Upper lobe of right lung (tissue), 1 donor: Measurements from ENCODE around the gene RBP5. TPM values are rescaled to one million over a fixed set of nuclear protein-coding genes. Genes with fewer than 3 reads are reported as not detected.

Experiments
- ATAC-seq: fragments of 200-7000 bp; cut with Tn5 transposase; one replicate; pipeline ENCODE4 v1.9.1; 2020; ENCODE audit warnings: mild to moderate bottlenecking, moderate library complexity
- DNase-seq: peaks from one replicate; pipeline ENCODE4 v3.0.0-alpha.2; 2020
- H3K27ac ChIP-seq: fragments of 200-600 bp; one replicate; pipeline ENCODE4 v1.8.0; 2022
- H3K27me3 ChIP-seq: fragments of 200-600 bp; one replicate; pipeline ENCODE4 v1.8.0; 2022; ENCODE audit warnings: mild to moderate bottlenecking
- H3K36me3 ChIP-seq: fragments of 200-600 bp; one replicate; pipeline ENCODE4 v1.8.0; 2022
- H3K4me1 ChIP-seq: fragments of 200-600 bp; one replicate; pipeline ENCODE4 v1.8.0; 2022
- H3K4me3 ChIP-seq: fragments of 200-600 bp; one replicate; pipeline ENCODE4 v1.8.0; 2022; ENCODE audit warnings: mild to moderate bottlenecking
- H3K9me3 ChIP-seq: fragments of 200-600 bp; one replicate; pipeline ENCODE4 v1.8.0; 2022
- intact Hi-C: fragments of 100-400 bp; cut with DNase I; formaldehyde crosslinking; loops from one replicate; pipeline ENCODE4 v1.11.0; 2022
- total RNA-seq: library from RNA; stranded (reverse); fragmentation: NEBNext Ultra II Directional; extraction: Animal tissue kit (Norgen Biotek cat#: 25700); gene quantifications from one replicate; pipeline ENCODE4 v1.2.1, GENCODE V29; 2021
- TF ChIP-seq, protein P1 (sequence below): fragments of 200-600 bp; IDR thresholded peaks from one replicate; pipeline ENCODE4 v1.8.0; 2022; ENCODE audit warnings: antibody characterized with exemption
- donor health status: DM: no; HTN: yes; CAD: no; lungs with severe emphysema.

Gene RBP5
- total RNA-seq, 1 donor from 2014 or later, result 7.1 TPM

DNA sequence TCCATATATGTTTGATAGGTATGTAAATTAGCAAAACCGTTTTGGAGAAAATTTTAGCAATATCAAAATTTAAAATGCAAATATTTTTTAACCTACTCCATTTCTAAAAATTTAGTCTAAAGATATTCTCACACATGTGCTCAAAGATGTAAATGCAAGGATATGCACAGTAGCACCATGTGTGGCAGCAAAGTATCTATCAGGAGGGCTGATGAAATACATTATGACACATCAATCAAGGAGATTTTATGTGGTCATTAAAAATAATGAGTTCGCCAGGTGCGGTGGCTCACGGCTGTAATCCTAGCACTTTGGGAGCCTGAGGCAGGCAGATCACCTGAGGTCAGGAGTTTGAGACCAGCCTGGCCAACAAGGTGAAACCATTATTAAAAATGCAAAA, 28.4 kb downstream of the RBP5 start:
- H3K4me1 ChIP-seq, result no peaks in the 10 kb centered on the region
- DNase-seq (no peak), ATAC-seq (no peak)
- H3K36me3 ChIP-seq, result peaks cover 63% of the 10 kb centered on the region
- H3K9me3 ChIP-seq, result no peaks in the 10 kb centered on the region
- H3K27ac ChIP-seq, result no peak overlapping the region
- H3K4me3 ChIP-seq, result no peak overlapping the region
- H3K27me3 ChIP-seq, result no peaks in the 10 kb centered on the region
- intact Hi-C loops, result loop anchor here (10.0 kb wide), 1 partner anchor 155 kb away; the partner anchor contains the start of genes C12orf57 and RNU7-1
- TF ChIP-seq, protein P1, sequence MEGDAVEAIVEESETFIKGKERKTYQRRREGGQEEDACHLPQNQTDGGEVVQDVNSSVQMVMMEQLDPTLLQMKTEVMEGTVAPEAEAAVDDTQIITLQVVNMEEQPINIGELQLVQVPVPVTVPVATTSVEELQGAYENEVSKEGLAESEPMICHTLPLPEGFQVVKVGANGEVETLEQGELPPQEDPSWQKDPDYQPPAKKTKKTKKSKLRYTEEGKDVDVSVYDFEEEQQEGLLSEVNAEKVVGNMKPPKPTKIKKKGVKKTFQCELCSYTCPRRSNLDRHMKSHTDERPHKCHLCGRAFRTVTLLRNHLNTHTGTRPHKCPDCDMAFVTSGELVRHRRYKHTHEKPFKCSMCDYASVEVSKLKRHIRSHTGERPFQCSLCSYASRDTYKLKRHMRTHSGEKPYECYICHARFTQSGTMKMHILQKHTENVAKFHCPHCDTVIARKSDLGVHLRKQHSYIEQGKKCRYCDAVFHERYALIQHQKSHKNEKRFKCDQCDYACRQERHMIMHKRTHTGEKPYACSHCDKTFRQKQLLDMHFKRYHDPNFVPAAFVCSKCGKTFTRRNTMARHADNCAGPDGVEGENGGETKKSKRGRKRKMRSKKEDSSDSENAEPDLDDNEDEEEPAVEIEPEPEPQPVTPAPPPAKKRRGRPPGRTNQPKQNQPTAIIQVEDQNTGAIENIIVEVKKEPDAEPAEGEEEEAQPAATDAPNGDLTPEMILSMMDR, result no peak

DNA sequence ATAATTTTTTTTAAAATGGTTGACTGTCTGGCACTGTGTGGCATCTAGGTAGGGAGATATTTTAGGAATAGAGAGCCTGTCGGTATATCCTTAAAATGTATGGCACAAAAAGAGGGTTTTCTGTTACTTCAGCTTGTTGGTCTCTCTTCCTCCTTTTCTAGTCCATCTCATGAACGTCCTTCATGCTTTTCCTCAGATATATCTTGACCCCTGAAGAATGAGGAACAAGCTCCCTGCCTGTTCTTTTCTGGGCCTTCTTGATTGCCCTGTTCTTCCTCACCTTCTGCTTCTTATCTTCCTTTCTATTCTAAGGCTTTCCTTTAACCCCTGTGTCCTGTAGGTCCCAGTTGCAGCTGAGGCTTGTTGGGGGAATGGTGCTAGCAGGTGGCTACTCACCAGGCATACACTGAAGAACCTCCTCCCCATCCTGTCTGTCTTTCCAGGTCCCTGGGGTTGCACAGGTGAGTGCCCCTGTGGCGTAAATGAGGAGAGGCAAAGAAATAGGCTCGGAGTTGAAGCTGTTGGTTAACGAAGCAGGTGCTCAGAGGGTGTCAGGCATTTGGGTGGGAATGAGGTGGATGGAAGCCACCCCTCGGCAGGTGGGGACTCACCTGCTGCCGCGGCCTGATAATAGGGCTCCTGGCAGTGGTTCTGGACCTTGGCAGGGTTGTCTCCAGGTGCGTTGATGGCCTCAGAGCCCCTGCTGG, 29.2 kb downstream of the RBP5 start:
- H3K4me3 ChIP-seq, result no peak overlapping the region
- no peaks in the 10 kb centered on the region for H3K27me3 ChIP-seq
- intact Hi-C loops, result loop anchor here (5.0 kb wide), 1 partner anchor 37 kb away; the partner anchor contains the start of gene C1S
- ATAC-seq (peak; percentile 25), DNase-seq (peak; percentile 28)
- no peaks in the 10 kb centered on the region for H3K9me3 ChIP-seq
- TF ChIP-seq, protein P1, result no peak
- no peak overlapping the region for H3K27ac ChIP-seq
- H3K36me3 ChIP-seq, result peaks cover 60% of the 10 kb centered on the region
- H3K4me1 ChIP-seq, result peaks cover 3% of the 10 kb centered on the region

DNA sequence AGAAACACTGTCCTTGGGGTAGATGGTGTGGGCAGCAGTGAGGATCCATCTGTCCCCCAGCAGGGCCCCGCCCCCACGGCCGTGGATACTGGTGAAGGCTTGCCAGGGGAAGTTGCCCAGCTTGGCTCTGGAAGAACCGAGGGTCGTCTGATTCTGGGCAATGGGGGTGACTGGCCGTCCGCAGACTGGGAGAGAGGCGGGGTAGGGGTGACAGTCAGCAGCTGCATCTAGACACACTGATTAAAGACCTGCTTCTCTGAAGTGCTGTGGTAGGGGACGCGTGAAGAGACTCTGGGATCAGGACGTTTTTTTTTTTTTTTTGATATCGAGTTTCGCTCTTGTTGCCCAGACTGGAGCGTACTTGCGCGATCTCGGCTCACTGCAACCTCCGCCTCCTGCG, 31.7 kb downstream of the RBP5 start:
- no peaks in the 10 kb centered on the region for H3K9me3 ChIP-seq
- intact Hi-C loops, result loop anchor here (5.0 kb wide), 1 partner anchor 35 kb away; the partner anchor contains the start of gene C1S
- H3K27ac ChIP-seq, result no peak overlapping the region
- H3K27me3 ChIP-seq, result no peaks in the 10 kb centered on the region
- no peak overlapping the region for H3K4me3 ChIP-seq
- TF ChIP-seq, protein P1, result no peak
- H3K4me1 ChIP-seq, result peaks cover 18% of the 10 kb centered on the region
- H3K36me3 ChIP-seq, result peaks cover 38% of the 10 kb centered on the region
- peak; percentile 62 for DNase-seq
- ATAC-seq, result no peak

DNA sequence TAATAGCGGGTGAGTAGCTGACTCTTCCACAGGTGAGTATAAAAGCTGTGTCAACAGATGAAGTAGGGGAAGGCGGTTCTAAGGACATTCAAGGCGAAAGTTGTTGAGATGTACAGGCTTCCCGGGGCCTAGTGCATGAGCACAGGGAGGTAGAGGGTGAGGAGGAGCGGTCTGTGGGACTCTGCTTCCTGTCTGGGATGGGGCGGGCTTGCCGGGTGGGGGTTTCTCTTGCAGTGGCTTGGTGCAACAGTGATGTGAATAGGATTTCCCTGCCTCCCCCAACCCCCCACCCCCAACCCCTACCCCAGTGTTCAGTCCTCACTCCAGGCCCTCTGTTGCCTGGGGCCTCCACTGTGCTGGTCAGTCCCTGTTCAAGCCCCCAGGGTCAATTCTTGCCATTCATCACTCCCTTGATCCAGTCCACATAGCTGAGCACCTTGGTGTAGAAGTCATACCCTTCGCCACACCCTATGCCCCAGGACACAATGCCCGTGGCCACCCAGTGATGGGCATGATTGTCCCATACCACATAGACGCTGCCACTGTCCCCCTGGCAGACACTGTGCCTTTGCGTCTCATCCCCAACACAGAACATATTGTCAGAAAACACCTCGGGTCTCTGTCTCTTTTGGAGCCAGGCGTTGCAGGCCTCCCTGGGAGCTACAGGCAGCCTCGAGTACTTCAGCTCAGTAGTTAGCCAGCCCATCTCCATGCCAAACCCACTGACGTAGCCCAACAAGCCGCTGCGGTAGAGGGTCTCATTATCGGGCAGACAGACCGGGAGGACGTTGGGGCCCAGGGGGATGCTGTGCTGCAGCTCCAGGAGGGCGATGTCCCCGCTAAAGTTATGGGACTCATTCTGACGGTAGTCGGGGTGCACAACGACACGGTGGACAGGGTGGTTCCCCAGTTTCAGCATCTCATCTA, 32.4 kb downstream of the RBP5 start:
- H3K4me1 ChIP-seq, result peaks cover 25% of the 10 kb centered on the region
- H3K27me3 ChIP-seq, result no peaks in the 10 kb centered on the region
- peak; percentile 1 for ATAC-seq
- peaks cover 33% of the 10 kb centered on the region for H3K36me3 ChIP-seq
- no peak overlapping the region for H3K4me3 ChIP-seq
- peak; percentile 50 for DNase-seq
- no peak overlapping the region for H3K27ac ChIP-seq
- intact Hi-C loops, result loop anchor here (5.0 kb wide), 1 partner anchor 34 kb away; the partner anchor contains the start of gene C1S
- TF ChIP-seq, protein P1, result no peak
- no peaks in the 10 kb centered on the region for H3K9me3 ChIP-seq

DNA sequence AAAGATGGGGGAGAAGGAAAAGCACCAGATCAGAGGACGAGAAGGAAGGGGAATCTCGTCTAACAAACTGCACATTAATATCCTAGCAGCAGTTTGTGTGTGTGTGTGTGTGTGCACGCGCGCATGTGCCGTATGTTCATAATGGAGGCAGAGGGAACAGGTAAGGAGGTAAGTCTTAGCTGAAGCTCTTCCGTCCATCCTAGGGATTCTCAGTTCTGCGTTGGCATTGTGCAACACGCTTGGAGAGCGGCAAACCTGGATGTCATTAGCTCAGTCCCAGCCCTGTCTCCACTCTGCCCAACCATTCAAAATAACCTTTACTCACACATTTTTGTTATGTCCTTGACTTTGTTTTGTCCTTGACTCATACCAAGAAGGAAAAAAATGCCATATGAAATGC, 34.8 kb downstream of the RBP5 start:
- H3K4me1 ChIP-seq, result peaks cover 37% of the 10 kb centered on the region
- TF ChIP-seq, protein P1, result no peak
- H3K27ac ChIP-seq, result no peak overlapping the region
- intact Hi-C loops, result no loop called here
- ATAC-seq (peak; percentile 10), DNase-seq (peak; percentile 42)
- H3K27me3 ChIP-seq, result no peaks in the 10 kb centered on the region
- peaks cover 25% of the 10 kb centered on the region for H3K36me3 ChIP-seq
- no peaks in the 10 kb centered on the region for H3K9me3 ChIP-seq
- H3K4me3 ChIP-seq, result no peak overlapping the region
